Thyroid gland (tissue), 4 donors: ENCODE results near the gene ABI2. TPM values are rescaled to one million over a fixed set of nuclear protein-coding genes. Genes with fewer than 3 reads are reported as not detected.
A peak's percentile ranks its signal among the peaks of the same experiment; 100 is the strongest.
"Not testable (repeated sequence)": the region's sequence is repeated elsewhere in the genome, so short reads cannot be mapped to it uniquely, and the experiment has no call there.

Experiments used
- DNase-seq, 2 donors: peaks; one replicate each; pipeline ENCODE4 v3.0.0-alpha.2; 2019
- H3K27ac ChIP-seq, 3 donors: fragments of 200-600 bp; sonication (generic); 1 replicate in 2 of 3; 2 replicates in 1 of 3; pipeline ENCODE4 v1.5.1; 2016 to 2019; ENCODE audit warnings: mild to moderate bottlenecking in 1 of 3, moderate library complexity in 1 of 3
- H3K27me3 ChIP-seq: fragments of 200-600 bp; sonication (generic); one replicate; pipeline ENCODE4 v1.5.1; 2019
- H3K36me3 ChIP-seq, 2 donors: fragments of 200-600 bp; sonication (generic); one replicate each; pipeline ENCODE4 v1.5.1; 2016 to 2019
- H3K4me1 ChIP-seq, 2 donors: fragments of 200-600 bp; sonication (generic); one replicate each; pipeline ENCODE4 v1.5.1; 2017 to 2019
- H3K4me3 ChIP-seq, 3 donors: fragments of 200-600 bp; sonication (generic); replicated peaks in 1 of 3; 1 replicate in 2 of 3; 2 replicates in 1 of 3; pipeline ENCODE4 v1.5.1; 2016; ENCODE audit warnings: mild to moderate bottlenecking in 1 of 3
- H3K9me3 ChIP-seq: fragments of 200-600 bp; sonication (generic); one replicate; pipeline ENCODE4 v1.5.1; 2017
- POLR2A ChIP-seq, 2 donors: fragments of 450-650 bp; IDR thresholded peaks; one replicate each; pipeline ENCODE4 v1.6.1; 2017; ENCODE audit warnings: antibody characterized with exemption in 2 of 2, mild to moderate bottlenecking in 2 of 2, moderate library complexity in 1 of 2
- WGBS, 2 donors: methylation state at CpG; one replicate each; pipeline ENCODE4 v1.1.5; 2017; 5-methylcytosine and 5-hydroxymethylcytosine counted together
- intact Hi-C: fragments of 100-400 bp; cut with DNase I; formaldehyde crosslinking; loops from one replicate; pipeline ENCODE4 v1.15.1; 2023
- total RNA-seq, 4 donors: library from RNA; depleted of rRNA; stranded (reverse); fragments of >200 nt; gene quantifications; one replicate each; pipeline ENCODE4 v1.2.3, GENCODE V29; 2016
- TF ChIP-seq, protein P1 (sequence below), 6 experiments: fragments of 200-600 bp in 3 of 6; fragments of 450-650 bp in 3 of 6; sonication (generic) in 3 of 6; IDR thresholded peaks; one replicate each; pipeline ENCODE4 v1.5.1; 2016 to 2019; ENCODE audit warnings: antibody characterized with exemption in 6 of 6, mild to moderate bottlenecking in 2 of 6, inconsistent platforms in 1 of 6, moderate library complexity in 1 of 6

Gene ABI2
- total RNA-seq, 4 donors from 2014 or later, result 64.6 to 77.6 (median 67.6) TPM

DNA sequence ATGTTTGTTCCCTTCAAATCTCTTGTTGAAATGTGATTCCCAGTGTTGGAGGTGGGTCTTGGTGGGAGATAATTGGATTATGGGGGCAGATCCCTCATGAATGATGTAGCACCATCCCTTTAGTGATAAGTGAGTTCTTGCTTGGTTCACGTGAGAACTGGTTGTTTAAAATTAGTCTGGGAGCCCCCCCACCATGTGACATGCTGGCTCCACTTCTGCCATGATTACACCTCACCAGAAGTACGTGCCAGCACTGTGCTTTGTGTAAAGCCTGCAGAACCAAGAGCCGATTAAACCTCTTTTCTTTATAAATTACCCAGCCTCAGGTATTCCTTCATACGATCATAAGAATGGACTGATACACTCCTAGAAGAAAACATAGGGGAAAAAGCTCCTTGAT, 10.1 kb downstream of the ABI2 start:
- no peaks in the 10 kb centered on the region for H3K27me3 ChIP-seq
- DNase-seq, result no peak
- intact Hi-C loops, result no loop called here
- H3K4me1 ChIP-seq, result peaks cover 16 to 27% of the 10 kb centered on the region in 2 donors
- TF ChIP-seq, protein P1, sequence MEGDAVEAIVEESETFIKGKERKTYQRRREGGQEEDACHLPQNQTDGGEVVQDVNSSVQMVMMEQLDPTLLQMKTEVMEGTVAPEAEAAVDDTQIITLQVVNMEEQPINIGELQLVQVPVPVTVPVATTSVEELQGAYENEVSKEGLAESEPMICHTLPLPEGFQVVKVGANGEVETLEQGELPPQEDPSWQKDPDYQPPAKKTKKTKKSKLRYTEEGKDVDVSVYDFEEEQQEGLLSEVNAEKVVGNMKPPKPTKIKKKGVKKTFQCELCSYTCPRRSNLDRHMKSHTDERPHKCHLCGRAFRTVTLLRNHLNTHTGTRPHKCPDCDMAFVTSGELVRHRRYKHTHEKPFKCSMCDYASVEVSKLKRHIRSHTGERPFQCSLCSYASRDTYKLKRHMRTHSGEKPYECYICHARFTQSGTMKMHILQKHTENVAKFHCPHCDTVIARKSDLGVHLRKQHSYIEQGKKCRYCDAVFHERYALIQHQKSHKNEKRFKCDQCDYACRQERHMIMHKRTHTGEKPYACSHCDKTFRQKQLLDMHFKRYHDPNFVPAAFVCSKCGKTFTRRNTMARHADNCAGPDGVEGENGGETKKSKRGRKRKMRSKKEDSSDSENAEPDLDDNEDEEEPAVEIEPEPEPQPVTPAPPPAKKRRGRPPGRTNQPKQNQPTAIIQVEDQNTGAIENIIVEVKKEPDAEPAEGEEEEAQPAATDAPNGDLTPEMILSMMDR (IDR thresholded peaks at IDR 0.05), result no peak
- TF ChIP-seq POLR2A (IDR thresholded peaks at IDR 0.05), result no peak
- H3K27ac ChIP-seq, result peak overlapping the region in 1 of 3 donors; percentile 86
- H3K4me3 ChIP-seq, result no peak overlapping the region
- 92 to 97% methylated on average over 4 of the region's 4 CpGs for WGBS, 2 donors
- no peaks in the 10 kb centered on the region for H3K36me3 ChIP-seq
- H3K9me3 ChIP-seq, result no peaks in the 10 kb centered on the region

- TF ChIP-seq, protein P1 (IDR thresholded peaks at IDR 0.05), result no peak
- TF ChIP-seq POLR2A (IDR thresholded peaks at IDR 0.05), result no peak
- WGBS, 2 donors, result 73 to 74% methylated on average over 6 of the region's 6 CpGs
- Histone ChIP-seq H3K9me3 (no peaks in the 10 kb centered on the region), H3K36me3 (no peaks in the 10 kb centered on the region), H3K27ac (peak overlapping the region; percentile 83 to 94 (median 86)), H3K4me3 (no peak overlapping the region), H3K27me3 (no peaks in the 10 kb centered on the region), H3K4me1 (peaks cover 16 to 22% of the 10 kb centered on the region in 2 donors)
- intact Hi-C loops, result no loop called here
- DNase-seq, result peak; percentile 39 to 52
These were observed 12.7 kb downstream of the ABI2 start for GRCh38 chr2:203340791-203341487.

DNA sequence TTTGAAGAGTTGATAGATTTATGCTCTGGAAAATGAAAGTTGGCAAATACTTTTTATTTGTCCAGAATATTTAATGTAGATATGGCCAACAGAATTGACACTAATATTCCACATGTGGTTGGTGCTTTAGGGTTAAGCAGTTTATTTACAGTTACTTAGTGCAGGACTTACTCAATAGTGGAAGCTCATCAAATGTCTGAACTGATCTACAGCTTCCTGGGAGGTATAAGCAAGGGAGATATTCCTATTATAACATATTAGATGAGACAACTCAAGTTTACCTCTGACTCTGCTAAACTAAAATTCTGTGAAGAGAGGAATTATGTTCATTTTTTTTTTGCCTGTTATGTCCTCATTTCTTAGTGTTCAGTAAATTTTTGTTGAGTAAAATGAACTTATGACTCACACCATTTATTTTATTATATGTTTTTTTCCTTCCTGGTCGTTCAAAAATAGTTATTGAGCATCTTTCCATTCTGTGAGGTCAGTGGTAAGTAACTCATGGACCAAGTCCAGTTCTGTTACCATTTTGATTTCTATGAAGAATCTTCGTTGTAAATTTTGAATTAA, 13.6 kb downstream of the ABI2 start:
- WGBS, 2 donors, result 78 to 81% methylated on average over 2 of the region's 2 CpGs
- intact Hi-C loops, result no loop called here
- peak overlapping the region; percentile 83 to 94 (median 86) for H3K27ac ChIP-seq
- H3K27me3 ChIP-seq, result no peaks in the 10 kb centered on the region
- peaks cover 16 to 20% of the 10 kb centered on the region in 2 donors for H3K4me1 ChIP-seq
- H3K9me3 ChIP-seq, result no peaks in the 10 kb centered on the region
- H3K36me3 ChIP-seq, result no peaks in the 10 kb centered on the region
- DNase-seq, result no peak
- H3K4me3 ChIP-seq, result no peak overlapping the region
- TF ChIP-seq, protein P1 (IDR thresholded peaks at IDR 0.05), result no peak
- TF ChIP-seq POLR2A (IDR thresholded peaks at IDR 0.05), result no peak

DNA sequence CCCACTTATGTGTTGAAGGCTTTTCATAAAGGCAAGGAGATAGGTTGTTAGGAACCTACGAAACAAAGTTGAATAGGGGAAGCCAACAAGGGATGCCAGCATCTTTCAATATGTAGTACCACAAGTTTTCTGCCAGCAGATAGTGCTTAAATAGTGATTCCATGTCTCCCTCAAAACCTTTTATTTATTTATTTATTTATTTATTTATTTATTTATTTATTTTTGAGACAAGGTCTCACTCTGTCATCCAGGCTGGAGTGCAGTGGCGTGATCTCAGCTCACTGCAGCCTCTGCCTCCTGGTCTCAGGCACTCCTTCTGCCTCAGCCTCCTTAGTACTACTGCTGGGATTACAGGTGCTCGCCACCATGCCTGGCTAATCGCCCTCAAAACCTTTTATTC, 14.2 kb downstream of the ABI2 start:
- DNase-seq, H3K36me3 ChIP-seq, intact Hi-C loops, H3K27me3 ChIP-seq, H3K9me3 ChIP-seq, H3K4me3 ChIP-seq: not testable (repeated sequence)
- Histone ChIP-seq H3K27ac (peak overlapping the region in 1 of 3 donors; percentile 86), H3K4me1 (peaks cover 16 to 19% of the 10 kb centered on the region in 2 donors)
- WGBS, 2 donors, result 96 to 98% methylated on average over 4 of the region's 4 CpGs

DNA sequence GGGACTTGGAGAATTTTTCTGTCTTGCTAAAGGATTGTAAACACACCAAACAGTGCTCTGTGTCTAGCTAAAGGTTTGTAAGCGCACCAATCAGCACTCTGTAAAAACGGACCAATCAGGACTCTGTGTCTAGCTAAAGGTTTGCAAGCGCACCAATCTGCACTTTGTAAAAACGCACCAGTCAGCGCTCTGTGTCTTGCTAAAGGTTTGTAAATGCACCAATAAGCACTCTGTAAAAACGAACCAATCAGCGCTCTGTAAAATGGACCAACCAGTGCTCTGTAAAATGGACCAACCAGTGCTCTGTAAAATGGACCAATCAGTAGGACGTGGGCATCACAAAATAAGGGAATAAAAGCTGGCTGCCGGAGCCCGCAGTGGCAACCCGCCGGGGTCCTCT, 16.5 kb downstream of the ABI2 start:
- Histone ChIP-seq H3K4me1 (peaks cover 16 to 17% of the 10 kb centered on the region in 2 donors), H3K27me3 (no peaks in the 10 kb centered on the region), H3K27ac (no peak overlapping the region), H3K36me3 (no peaks in the 10 kb centered on the region), H3K4me3 (no peak overlapping the region), H3K9me3 (no peaks in the 10 kb centered on the region)
- whole genome bisulfite sequencing, 2 donors, result 96 to 97% methylated on average over 12 of the region's 12 CpGs
- intact Hi-C loops, result no loop called here
- no peak for TF ChIP-seq POLR2A (IDR thresholded peaks at IDR 0.05)
- TF ChIP-seq, protein P1 (IDR thresholded peaks at IDR 0.05), result no peak
- no peak for DNase-seq
